Tibial nerve (tissue), 3 donors: ENCODE measurements around the gene SFXN5.

Source experiments
- POLR2A ChIP-seq, 2 donors: fragments of 450-650 bp; IDR thresholded peaks; one replicate each; pipeline ENCODE4 v1.6.1; 2017; ENCODE audit warnings: antibody characterized with exemption in 2 of 2, mild to moderate bottlenecking in 2 of 2, moderate library complexity in 2 of 2
- TF ChIP-seq, protein P1 (sequence below), 5 experiments: fragments of 200-600 bp in 3 of 5; fragments of 450-650 bp in 2 of 5; sonication (generic) in 3 of 5; IDR thresholded peaks; one replicate each; pipeline ENCODE4 v1.5.1; 2016 to 2019; ENCODE audit warnings: antibody characterized with exemption in 5 of 5, mild to moderate bottlenecking in 3 of 5, moderate library complexity in 2 of 5

DNA sequence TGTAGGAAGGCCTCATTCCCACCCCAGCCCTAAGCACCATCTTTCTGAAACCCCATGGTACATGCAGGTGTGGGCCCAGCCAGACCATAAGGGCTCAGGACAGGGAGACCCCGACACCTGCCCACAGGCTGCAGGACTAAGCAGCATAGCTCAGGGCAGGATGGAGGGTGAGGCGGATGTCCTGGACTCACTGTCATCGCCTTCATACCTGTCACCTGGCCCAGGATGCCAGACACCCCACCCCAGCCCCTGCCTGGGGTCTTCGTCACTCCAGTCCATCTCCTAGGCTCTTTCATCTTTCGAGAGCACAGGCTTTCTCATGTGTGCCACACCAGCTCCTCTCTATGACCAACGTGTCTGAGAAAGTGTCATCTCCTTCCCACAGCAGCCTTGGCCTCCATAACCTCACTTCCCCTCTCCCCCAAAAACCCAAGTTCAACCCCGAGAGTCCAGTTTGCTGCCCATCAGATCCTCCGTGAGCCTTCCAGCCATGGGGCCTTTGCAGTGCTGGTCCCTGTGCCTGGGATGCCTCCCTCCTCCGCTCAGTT, 82.7 kb downstream of the SFXN5 start:
- TF ChIP-seq, protein P1, sequence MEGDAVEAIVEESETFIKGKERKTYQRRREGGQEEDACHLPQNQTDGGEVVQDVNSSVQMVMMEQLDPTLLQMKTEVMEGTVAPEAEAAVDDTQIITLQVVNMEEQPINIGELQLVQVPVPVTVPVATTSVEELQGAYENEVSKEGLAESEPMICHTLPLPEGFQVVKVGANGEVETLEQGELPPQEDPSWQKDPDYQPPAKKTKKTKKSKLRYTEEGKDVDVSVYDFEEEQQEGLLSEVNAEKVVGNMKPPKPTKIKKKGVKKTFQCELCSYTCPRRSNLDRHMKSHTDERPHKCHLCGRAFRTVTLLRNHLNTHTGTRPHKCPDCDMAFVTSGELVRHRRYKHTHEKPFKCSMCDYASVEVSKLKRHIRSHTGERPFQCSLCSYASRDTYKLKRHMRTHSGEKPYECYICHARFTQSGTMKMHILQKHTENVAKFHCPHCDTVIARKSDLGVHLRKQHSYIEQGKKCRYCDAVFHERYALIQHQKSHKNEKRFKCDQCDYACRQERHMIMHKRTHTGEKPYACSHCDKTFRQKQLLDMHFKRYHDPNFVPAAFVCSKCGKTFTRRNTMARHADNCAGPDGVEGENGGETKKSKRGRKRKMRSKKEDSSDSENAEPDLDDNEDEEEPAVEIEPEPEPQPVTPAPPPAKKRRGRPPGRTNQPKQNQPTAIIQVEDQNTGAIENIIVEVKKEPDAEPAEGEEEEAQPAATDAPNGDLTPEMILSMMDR (IDR thresholded peaks at IDR 0.05), result no peak
- TF ChIP-seq POLR2A (IDR thresholded peaks at IDR 0.05), result no peak
